ENCODE measurements around the gene USH1G. TPM values are rescaled to one million over a fixed set of nuclear protein-coding genes. Genes with fewer than 3 reads are reported as not detected.

Gene USH1G
- total and polyA plus RNA-seq, 2 of the 13 experiments (the other 11 are each of a cell fraction or from before 2014, with no cell fraction given): 0.04 TPM; not detected in 1

- peak; percentile 97; the same call in 1 of the 2 replicates for TF ChIP-seq DMTF1 (CRISPR knock-in tag; IDR thresholded peaks at IDR 0.05)
- no peak for TF ChIP-seq FOXA1 (IDR thresholded peaks at IDR 0.05)
- no peak for TF ChIP-seq FOXA1 (CRISPR knock-in tag; IDR thresholded peaks at IDR 0.05)
- TF ChIP-seq ZFY (CRISPR knock-in tag; IDR thresholded peaks at IDR 0.05): no peak; the same call in 1 of the 2 replicates
- peak; percentile 72; the same call in 1 of the 2 replicates for TF ChIP-seq ERF (CRISPR knock-in tag; IDR thresholded peaks at IDR 0.05)
- TF ChIP-seq ZNF276 (CRISPR knock-in tag; IDR thresholded peaks at IDR 0.05; ENCODE audit: low read depth): no peak
- TF ChIP-seq SOX13 (IDR thresholded peaks at IDR 0.05): no peak
- TF ChIP-seq SOX13 (CRISPR knock-in tag; conservative IDR thresholded peaks at IDR 0.05 in 1 of 2, IDR thresholded peaks at IDR 0.05 in 1 of 2): 0 out of 4 replicates have a peak, but pooled peaks of 1 of the 2 experiments have one; percentile 30
- no peak for TF ChIP-seq ZBTB2 (CRISPR knock-in tag; IDR thresholded peaks at IDR 0.05; ENCODE audit: low read depth)
- no peak for TF ChIP-seq ZNF136 (CRISPR knock-in tag; IDR thresholded peaks at IDR 0.05; ENCODE audit: low read depth)
- peak; percentile 66 for TF ChIP-seq MIER2 (CRISPR knock-in tag; IDR thresholded peaks at IDR 0.05)
- TF ChIP-seq TFE3 (CRISPR knock-in tag; IDR thresholded peaks at IDR 0.05): peak; percentile 79
- peak; percentile 74; the same call in 1 of the 2 replicates for TF ChIP-seq KMT2A (CRISPR knock-in tag; IDR thresholded peaks at IDR 0.05)
- TF ChIP-seq CENPX (CRISPR knock-in tag; IDR thresholded peaks at IDR 0.05): no peak
- TF ChIP-seq ATF5 (CRISPR knock-in tag; IDR thresholded peaks at IDR 0.05; ENCODE audit: low read depth): 0 out of 2 replicates have a peak, but pooled peaks have one; percentile 0
- TF ChIP-seq MAX (IDR thresholded peaks at IDR 0.05): peak; percentile 70; the same call in 1 of the 2 replicates
- 0 out of 2 replicates have a peak, but pooled peaks have one; percentile 41 for TF ChIP-seq ZNF546 (CRISPR knock-in tag; conservative IDR thresholded peaks at IDR 0.05)
- no peak; the same call in 1 of the 2 replicates for TF ChIP-seq ZBTB38 (CRISPR knock-in tag; IDR thresholded peaks at IDR 0.05)
- TF ChIP-seq LBX2 (CRISPR knock-in tag; IDR thresholded peaks at IDR 0.05; ENCODE audit: borderline replicate concordance): 0 out of 2 replicates have a peak, but pooled peaks have one; percentile 40
- TF ChIP-seq PCBP2 (optimal IDR thresholded peaks at IDR 0.05; ENCODE audit: low read depth, low read length, poor library complexity, severe bottlenecking): no peak
These were observed 49.8 kb downstream of the USH1G start (continued) for GRCh38 chr17:74873037-74873873.

All from HepG2 (cell line).